Stomach smooth muscle (tissue), 2 donors: Measurements from ENCODE around the gene LARP1B.
"Not testable (repeated sequence)": the region's sequence is repeated elsewhere in the genome, so short reads cannot be mapped to it uniquely, and the experiment has no call there.

Experiments used
- H3K27ac ChIP-seq: one replicate; pipeline ENCODE4 v1.7.0; 2013; ENCODE audit warnings: mild to moderate bottlenecking, low read length, inconsistent platforms
- H3K27me3 ChIP-seq, 2 donors: one replicate each; pipeline ENCODE4 v1.7.0; 2013; ENCODE audit warnings: low read length in 2 of 2; ENCODE audit not compliant: insufficient read depth in 2 of 2, control insufficient read depth in 1 of 2
- H3K36me3 ChIP-seq, 2 donors: one replicate each; pipeline ENCODE4 v1.7.0; 2013; ENCODE audit warnings: low read length in 2 of 2; ENCODE audit not compliant: control insufficient read depth in 2 of 2, insufficient read depth in 2 of 2
- H3K4me1 ChIP-seq: one replicate; pipeline ENCODE4 v1.7.0; 2013; ENCODE audit warnings: low read length; ENCODE audit not compliant: control insufficient read depth, insufficient read depth
- H3K4me3 ChIP-seq, 2 donors: one replicate each; pipeline ENCODE4 v1.7.0; 2013; ENCODE audit warnings: low read length in 2 of 2
- H3K9ac ChIP-seq, 2 donors: one replicate each; pipeline ENCODE4 v1.7.0; 2013; ENCODE audit warnings: low read length in 2 of 2, mild to moderate bottlenecking in 1 of 2
- H3K9me3 ChIP-seq, 2 donors: one replicate each; pipeline ENCODE4 v1.7.0; 2013; ENCODE audit warnings: low read length in 2 of 2; ENCODE audit not compliant: control insufficient read depth in 2 of 2
- donor health status: healthy.
- donor health status: Pancreatic carcinoma.

LARP1B gene

GRCh38 chr4:128225148-128225547 lies 164.0 kb downstream of the LARP1B start:
- Histone ChIP-seq H3K4me3 (no peak overlapping the region), H3K27me3 (no peaks in the 10 kb centered on the region), H3K27ac (no peak overlapping the region), H3K9me3 (no peaks in the 10 kb centered on the region), H3K4me1 (no peaks in the 10 kb centered on the region), H3K9ac (no peak overlapping the region), H3K36me3 (no peaks in the 10 kb centered on the region)

GRCh38 chr4:128227991-128228571 lies 167.0 kb downstream of the LARP1B start:
- H3K9me3 ChIP-seq: no peaks in the 10 kb centered on the region
- no peak overlapping the region for H3K4me3 ChIP-seq
- H3K27me3 ChIP-seq: no peaks in the 10 kb centered on the region
- no peaks in the 10 kb centered on the region for H3K36me3 ChIP-seq
- no peak overlapping the region for H3K9ac ChIP-seq
- no peaks in the 10 kb centered on the region for H3K4me1 ChIP-seq
- no peak overlapping the region for H3K27ac ChIP-seq

- H3K4me3 ChIP-seq: no peak overlapping the region
- no peaks in the 10 kb centered on the region for H3K4me1 ChIP-seq
- H3K27ac ChIP-seq: no peak overlapping the region
- no peaks in the 10 kb centered on the region for H3K27me3 ChIP-seq
- H3K36me3 ChIP-seq: no peaks in the 10 kb centered on the region
- H3K9ac ChIP-seq: no peak overlapping the region
- no peaks in the 10 kb centered on the region for H3K9me3 ChIP-seq
These were observed 168.0 kb downstream of the LARP1B start for GRCh38 chr4:128228845-128229795.

GRCh38 chr4:128232719-128233118 lies 171.6 kb downstream of the LARP1B start:
- no peak overlapping the region for H3K4me3 ChIP-seq
- H3K27me3 ChIP-seq: no peaks in the 10 kb centered on the region
- no peak overlapping the region for H3K9ac ChIP-seq

GRCh38 chr4:128234836-128235235 lies 173.7 kb downstream of the LARP1B start:
- no peak overlapping the region for H3K9ac ChIP-seq
- H3K4me3 ChIP-seq: no peak overlapping the region
- H3K36me3 ChIP-seq: no peaks in the 10 kb centered on the region
- no peaks in the 10 kb centered on the region for H3K4me1 ChIP-seq
- H3K27ac ChIP-seq: no peak overlapping the region
- H3K27me3 ChIP-seq: no peaks in the 10 kb centered on the region
- H3K9me3 ChIP-seq: no peaks in the 10 kb centered on the region

More at GRCh38 chr4:128232719-128233118, 171.6 kb downstream of the LARP1B start:
- no peak overlapping the region for H3K27ac ChIP-seq
- H3K4me1 ChIP-seq: no peaks in the 10 kb centered on the region
- no peaks in the 10 kb centered on the region for H3K9me3 ChIP-seq
- H3K36me3 ChIP-seq: no peaks in the 10 kb centered on the region

- Histone ChIP-seq H3K36me3 (no peaks in the 10 kb centered on the region), H3K9me3 (no peaks in the 10 kb centered on the region), H3K4me3 (no peak overlapping the region), H3K4me1 (no peaks in the 10 kb centered on the region), H3K27me3 (no peaks in the 10 kb centered on the region), H3K27ac (no peak overlapping the region), H3K9ac (no peak overlapping the region)
These were observed 179.9 kb downstream of the LARP1B start for GRCh38 chr4:128241019-128241418.

- Histone ChIP-seq H3K9ac (no peak overlapping the region), H3K27me3 (no peaks in the 10 kb centered on the region), H3K27ac (no peak overlapping the region), H3K4me3 (no peak overlapping the region), H3K4me1 (no peaks in the 10 kb centered on the region), H3K9me3 (no peaks in the 10 kb centered on the region), H3K36me3 (no peaks in the 10 kb centered on the region)
These were observed 180.4 kb downstream of the LARP1B start for GRCh38 chr4:128241425-128241913.

- H3K4me3 ChIP-seq: no peak overlapping the region
- H3K27me3 ChIP-seq: no peaks in the 10 kb centered on the region
- no peak overlapping the region for H3K9ac ChIP-seq
- H3K4me1 ChIP-seq: no peaks in the 10 kb centered on the region
- no peaks in the 10 kb centered on the region for H3K36me3 ChIP-seq
- H3K9me3 ChIP-seq: no peaks in the 10 kb centered on the region
- no peak overlapping the region for H3K27ac ChIP-seq
These were observed 180.9 kb downstream of the LARP1B start for GRCh38 chr4:128241981-128242380.

GRCh38 chr4:128242601-128243000 lies 181.5 kb downstream of the LARP1B start:
- no peaks in the 10 kb centered on the region for H3K9me3 ChIP-seq
- no peak overlapping the region for H3K27ac ChIP-seq
- H3K4me1 ChIP-seq: no peaks in the 10 kb centered on the region
- H3K36me3 ChIP-seq: no peaks in the 10 kb centered on the region
- H3K27me3 ChIP-seq: no peaks in the 10 kb centered on the region
- H3K9ac ChIP-seq: no peak overlapping the region
- no peak overlapping the region for H3K4me3 ChIP-seq

- no peaks in the 10 kb centered on the region for H3K4me1 ChIP-seq
- no peaks in the 10 kb centered on the region for H3K27me3 ChIP-seq
- H3K36me3 ChIP-seq: no peaks in the 10 kb centered on the region
- H3K27ac ChIP-seq: no peak overlapping the region
- H3K9me3 ChIP-seq: no peaks in the 10 kb centered on the region
- H3K9ac ChIP-seq: no peak overlapping the region
- H3K4me3 ChIP-seq: no peak overlapping the region
These were observed 183.3 kb downstream of the LARP1B start for GRCh38 chr4:128244379-128244778.

- H3K27ac ChIP-seq, H3K36me3 ChIP-seq, H3K4me3 ChIP-seq, H3K9ac ChIP-seq, H3K27me3 ChIP-seq, H3K4me1 ChIP-seq, H3K9me3 ChIP-seq: not testable (repeated sequence)
These were observed 184.3 kb downstream of the LARP1B start for GRCh38 chr4:128245391-128245790.
